ENCODE data around the gene TNKS1BP1. TPM values are rescaled to one million over a fixed set of nuclear protein-coding genes. Genes with fewer than 3 reads are reported as not detected.
A peak's percentile ranks its signal among the peaks of the same experiment; 100 is the strongest.

The TNKS1BP1 gene
- total and polyA plus RNA-seq, 2 of the 8 experiments (the other 6 are each of a cell fraction or from before 2014, with no cell fraction given): 50.0 to 122 TPM

- Histone ChIP-seq H3K56ac (replicated peaks; ENCODE audit: insufficient read length, low read depth, low read length) (no peak overlapping the region), H4K5ac (ENCODE audit: insufficient read length, low read depth, low read length) (no peak overlapping the region), H3K23ac (ENCODE audit: insufficient read length) (no peak overlapping the region), H3K23me2 (ENCODE audit: low read depth, low read length) (peaks cover under 1% of the 10 kb centered on the region; the same call in 1 of the 2 replicates), H3K9me3 (ENCODE audit: insufficient read depth in 2 of 2, low read depth in 1 of 2, low read length in 1 of 2) (no peaks in the 10 kb centered on the region), H3K79me2 (ENCODE audit: control insufficient read depth in 1 of 2, insufficient read depth in 2 of 2, low read length in 2 of 2) (peaks cover 0 to 15% of the 10 kb centered on the region in 2 experiments; a peak in 2 of 4 replicates), H3K27me3 (replicated peaks in 1 of 4; ENCODE audit: control insufficient read depth in 3 of 4, extremely low read depth in 1 of 4, insufficient read depth in 3 of 4, low read length in 3 of 4) (no peaks in the 10 kb centered on the region), H4K20me1 (replicated peaks in 1 of 2; ENCODE audit: control insufficient read depth in 1 of 2, insufficient read depth in 2 of 2, low read length in 2 of 2) (peaks cover 0 to 17% of the 10 kb centered on the region in 2 experiments), H3K79me1 (ENCODE audit: low read depth, low read length) (peaks cover 15% of the 10 kb centered on the region), H4K91ac (replicated peaks; ENCODE audit: insufficient read length, low read length) (no peak overlapping the region), H3K27ac (ENCODE audit: low read depth, low read length) (no peak overlapping the region), H2AFZ (ENCODE audit: low read length) (no peak overlapping the region), H2BK20ac (ENCODE audit: low read length) (no peak overlapping the region), H2BK5ac (ENCODE audit: low read depth, low read length) (peak overlapping the region; percentile 56; the same call in 1 of the 2 replicates), H4K8ac (ENCODE audit: extremely low read depth, insufficient read depth, low read length) (no peak overlapping the region), H3K18ac (ENCODE audit: extremely low read depth, low read length) (no peak overlapping the region; the same call in 1 of the 2 replicates), H2AK5ac (ENCODE audit: low read depth, low read length) (no peak overlapping the region), H2BK12ac (ENCODE audit: low read depth, low read length) (no peak overlapping the region), H3K4ac (replicated peaks; ENCODE audit: insufficient read length, low read depth, low read length) (no peak overlapping the region), H3K4me3 (ENCODE audit: extremely low read depth in 1 of 4, insufficient read depth in 2 of 4, low read depth in 3 of 4, low read length in 4 of 4) (no peak overlapping the region), H3K9ac (replicated peaks in 1 of 4; ENCODE audit: extremely low read depth in 1 of 4, low read depth in 3 of 4, low read length in 3 of 4) (no peak overlapping the region), H3K4me1 (replicated peaks in 1 of 4; ENCODE audit: control insufficient read depth in 3 of 4, insufficient read depth in 4 of 4, low read length in 3 of 4) (peaks cover 11 to 26% (median 20%) of the 10 kb centered on the region in 4 experiments), H3K4me2 (ENCODE audit: insufficient read depth in 1 of 2, low read depth in 2 of 2, low read length in 2 of 2) (peak overlapping the region in 1 of 2 experiments; percentile 16; a peak in 1 of 4 replicates), H2BK120ac (replicated peaks; ENCODE audit: low read depth, low read length) (no peak overlapping the region), H3K14ac (ENCODE audit: insufficient read length) (no peak overlapping the region), H3K36me3 (ENCODE audit: control insufficient read depth in 2 of 4, insufficient read depth in 4 of 4, low read length in 3 of 4) (peaks cover 18 to 81% (median 56%) of the 10 kb centered on the region in 4 experiments), H2BK15ac (ENCODE audit: low read length) (no peak overlapping the region)
- no peak for FAIRE-seq
- TF ChIP-seq SRF (IDR thresholded peaks at IDR 0.05; ENCODE audit: low read depth, low read length): no peak
- TF ChIP-seq PHF8 (conservative IDR thresholded peaks at IDR 0.05; ENCODE audit: low read depth, low read length): no peak
- TF ChIP-seq POU5F1 (IDR thresholded peaks at IDR 0.05; ENCODE audit: low read depth, low read length): no peak
- no peak for TF ChIP-seq TCF12 (IDR thresholded peaks at IDR 0.05; ENCODE audit: low read depth, low read length)
- ChIA-PET CTCF (ENCODE audit: partially characterized antibody) (interaction anchor here (1.1 kb wide), 1 partner anchor 15 kb away, joined by 3 read pairs; no protein-coding TSS in a partner anchor), POLR2A (ENCODE audit: partially characterized antibody) (interaction anchor here (0.9 to 45.7 kb wide), 6 partner anchors 8 to 324 kb away, joined by 3 to 1279 read pairs (median 4); partner anchors contain the start of genes P2RX3, SSRP1 and TNKS1BP1)
- no peak for DNase-seq (ENCODE audit: low read depth in 1 of 2, low spot score in 2 of 2)
- 90% methylated on average over 3 of the region's 3 CpGs; no CpG with 5 or more reads in 1 of the 2 experiments for WGBS, 2 experiments (ENCODE audit: extremely low coverage in 1 of 2, insufficient coverage in 1 of 2, insufficient read length in 1 of 2, insufficient replicate concordance in 2 of 2, low coverage in 1 of 2, low lambda C conversion rate in 2 of 2, missing lambda C conversion rate in 1 of 2)
Measured at GRCh38 chr11:57316017-57316416, 8.7 kb downstream of the TNKS1BP1 start.
